Measurements from ENCODE around the gene SLC25A33. TPM values are rescaled to one million over a fixed set of nuclear protein-coding genes. Genes with fewer than 3 reads are reported as not detected.
"Not testable (repeated sequence)": the region's sequence is repeated elsewhere in the genome, so short reads cannot be mapped to it uniquely, and the experiment has no call there.

The SLC25A33 gene
- total RNA-seq, 4 donors from 2014 or later, result 2.5 to 5.5 (median 2.9) TPM

DNA sequence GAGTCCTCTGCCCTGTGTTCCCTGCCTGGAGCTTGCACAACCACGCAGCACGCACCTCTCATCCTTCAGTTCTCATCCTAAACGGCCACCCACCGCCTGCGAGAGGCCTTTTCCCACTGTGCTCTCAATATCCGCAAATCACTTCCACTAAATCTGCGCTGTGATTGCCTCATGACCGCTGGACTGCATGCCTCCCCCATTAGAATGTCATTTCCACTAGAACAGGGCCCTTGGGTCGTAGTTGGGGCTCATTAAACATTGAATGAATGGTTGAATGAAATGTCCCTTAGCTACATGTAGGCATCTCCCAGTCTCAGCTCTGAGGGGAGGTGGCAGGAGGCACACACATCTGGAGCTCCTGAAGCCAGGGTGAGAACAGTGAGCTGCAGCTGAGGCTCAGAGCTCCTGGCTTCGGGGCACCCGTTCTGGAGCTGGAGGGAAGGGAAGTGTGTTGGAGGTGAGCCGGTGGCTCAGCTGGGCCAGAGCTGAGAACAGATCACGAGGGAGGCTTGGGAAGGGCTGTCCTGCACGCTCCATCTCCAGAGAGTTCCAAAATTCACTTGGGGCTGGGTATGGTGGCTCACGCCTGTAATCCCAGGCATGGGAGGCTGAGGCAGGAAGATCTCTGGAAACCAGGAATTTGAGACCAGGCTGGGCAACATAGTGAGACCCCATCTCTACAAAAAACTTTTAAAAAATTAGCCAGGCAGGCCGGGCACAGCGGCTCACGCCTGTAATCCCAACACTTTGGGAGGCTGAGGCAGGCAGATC lies 79.8 kb downstream of the SLC25A33 start:
- Histone ChIP-seq H3K9me3 (no peaks in the 10 kb centered on the region), H3K27ac (no peak overlapping the region), H3K4me3 (no peak overlapping the region), H3K27me3 (no peaks in the 10 kb centered on the region), H3K36me3 (no peaks in the 10 kb centered on the region), H3K4me1 (no peaks in the 10 kb centered on the region)
- no peak for DNase-seq
- no peak for TF ChIP-seq POLR2A (IDR thresholded peaks at IDR 0.05)
- TF ChIP-seq, protein P1, sequence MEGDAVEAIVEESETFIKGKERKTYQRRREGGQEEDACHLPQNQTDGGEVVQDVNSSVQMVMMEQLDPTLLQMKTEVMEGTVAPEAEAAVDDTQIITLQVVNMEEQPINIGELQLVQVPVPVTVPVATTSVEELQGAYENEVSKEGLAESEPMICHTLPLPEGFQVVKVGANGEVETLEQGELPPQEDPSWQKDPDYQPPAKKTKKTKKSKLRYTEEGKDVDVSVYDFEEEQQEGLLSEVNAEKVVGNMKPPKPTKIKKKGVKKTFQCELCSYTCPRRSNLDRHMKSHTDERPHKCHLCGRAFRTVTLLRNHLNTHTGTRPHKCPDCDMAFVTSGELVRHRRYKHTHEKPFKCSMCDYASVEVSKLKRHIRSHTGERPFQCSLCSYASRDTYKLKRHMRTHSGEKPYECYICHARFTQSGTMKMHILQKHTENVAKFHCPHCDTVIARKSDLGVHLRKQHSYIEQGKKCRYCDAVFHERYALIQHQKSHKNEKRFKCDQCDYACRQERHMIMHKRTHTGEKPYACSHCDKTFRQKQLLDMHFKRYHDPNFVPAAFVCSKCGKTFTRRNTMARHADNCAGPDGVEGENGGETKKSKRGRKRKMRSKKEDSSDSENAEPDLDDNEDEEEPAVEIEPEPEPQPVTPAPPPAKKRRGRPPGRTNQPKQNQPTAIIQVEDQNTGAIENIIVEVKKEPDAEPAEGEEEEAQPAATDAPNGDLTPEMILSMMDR (IDR thresholded peaks at IDR 0.05), result no peak

GRCh38 chr1:9621032-9621431 lies 81.8 kb downstream of the SLC25A33 start:
- no peak for DNase-seq
- Histone ChIP-seq H3K9me3 (no peaks in the 10 kb centered on the region), H3K4me3 (no peak overlapping the region), H3K4me1 (peaks cover 0 to 5% (median 2%) of the 10 kb centered on the region in 4 donors), H3K27me3 (no peaks in the 10 kb centered on the region), H3K27ac (no peak overlapping the region), H3K36me3 (no peaks in the 10 kb centered on the region)
- TF ChIP-seq, protein P1 (IDR thresholded peaks at IDR 0.05), result no peak
- no peak for TF ChIP-seq POLR2A (IDR thresholded peaks at IDR 0.05)

GRCh38 chr1:9624081-9624480 lies 84.8 kb downstream of the SLC25A33 start:
- DNase-seq, result no peak
- Histone ChIP-seq H3K4me3 (no peak overlapping the region), H3K27me3 (no peaks in the 10 kb centered on the region), H3K36me3 (no peaks in the 10 kb centered on the region), H3K4me1 (peaks cover 0 to 22% (median 11%) of the 10 kb centered on the region in 4 donors), H3K9me3 (no peaks in the 10 kb centered on the region), H3K27ac (no peak overlapping the region)
- no peak for TF ChIP-seq POLR2A (IDR thresholded peaks at IDR 0.05)
- TF ChIP-seq, protein P1 (IDR thresholded peaks at IDR 0.05), result no peak

GRCh38 chr1:9625030-9625429 lies 85.8 kb downstream of the SLC25A33 start:
- not testable (repeated sequence) for H3K27me3 ChIP-seq, DNase-seq, H3K9me3 ChIP-seq, H3K4me3 ChIP-seq, H3K36me3 ChIP-seq, H3K27ac ChIP-seq
- peaks cover 0 to 22% (median 11%) of the 10 kb centered on the region in 4 donors for H3K4me1 ChIP-seq

DNA sequence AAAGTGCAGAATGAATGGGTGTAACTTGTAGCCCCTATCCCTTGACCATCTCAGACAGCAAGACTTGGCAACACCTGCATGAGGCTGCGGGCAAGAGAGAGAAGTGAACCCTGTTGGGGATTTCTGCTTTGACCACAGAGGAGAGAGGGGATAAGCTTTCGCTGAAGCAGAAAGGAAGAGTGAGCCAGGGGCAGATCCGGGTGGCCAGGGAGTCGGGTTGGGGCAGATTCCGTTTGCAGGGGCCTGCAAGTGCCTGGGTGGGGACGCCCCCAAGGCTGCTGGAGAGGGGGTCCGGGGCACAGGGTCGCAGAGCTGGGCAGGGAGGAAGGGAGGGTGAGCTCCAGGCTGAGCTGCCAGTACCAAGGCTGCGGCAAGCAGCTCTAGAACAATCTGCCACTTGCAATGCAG lies 86.9 kb downstream of the SLC25A33 start:
- Histone ChIP-seq H3K4me3 (peak overlapping the region in 3 of 4 donors; percentile 33 to 34 (median 34)), H3K9me3 (no peaks in the 10 kb centered on the region), H3K27ac (peak overlapping the region in 1 of 4 donors; percentile 91), H3K36me3 (no peaks in the 10 kb centered on the region), H3K27me3 (no peaks in the 10 kb centered on the region), H3K4me1 (peaks cover 0 to 22% (median 13%) of the 10 kb centered on the region in 4 donors)
- DNase-seq, result peak in 2 of 3 donors; percentile 63 to 65
- TF ChIP-seq POLR2A (IDR thresholded peaks at IDR 0.05), result no peak
- TF ChIP-seq, protein P1 (IDR thresholded peaks at IDR 0.05), result no peak

Data from Peyer's patch (tissue), 4 donors.